Measurements from ENCODE around the gene PTPRN2.

DNA sequence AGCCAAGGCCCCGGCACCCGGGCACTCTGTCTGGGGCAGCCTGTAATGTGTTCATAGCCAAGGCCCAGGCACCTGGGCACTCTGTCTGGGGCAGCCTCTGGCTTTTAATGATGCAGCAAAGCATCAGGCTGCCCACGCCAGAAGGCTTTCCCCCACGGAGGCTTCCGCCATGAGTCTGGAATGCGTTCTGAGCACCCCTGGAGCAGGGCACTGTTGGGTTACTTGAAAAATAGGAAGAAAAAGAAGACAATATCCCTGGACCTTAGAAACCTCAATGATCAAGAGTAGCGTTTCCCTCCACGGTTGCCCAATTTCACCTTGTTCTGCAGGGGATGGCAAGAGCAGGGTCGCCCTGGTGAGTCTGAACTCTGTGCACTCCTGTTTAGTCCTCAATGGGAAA lies 565.0 kb downstream of the PTPRN2 start:
- no peak for TF ChIP-seq FOXM1 (IDR thresholded peaks at IDR 0.05; ENCODE audit: borderline replicate concordance)
- no peak for TF ChIP-seq BHLHE40 (IDR thresholded peaks at IDR 0.05; ENCODE audit: borderline replicate concordance)
- TF ChIP-seq HDGF (IDR thresholded peaks at IDR 0.05; ENCODE audit: borderline replicate concordance) = no peak
- no peak for TF ChIP-seq ELF4 (IDR thresholded peaks at IDR 0.05)
- no peak for TF ChIP-seq SP1 (IDR thresholded peaks at IDR 0.05)
- no peak for TF ChIP-seq LEF1 (IDR thresholded peaks at IDR 0.05; ENCODE audit: borderline replicate concordance)
- no peak for TF ChIP-seq FOXA1 (IDR thresholded peaks at IDR 0.05)
- no peak for TF ChIP-seq ARNT (IDR thresholded peaks at IDR 0.05)
- no peak for TF ChIP-seq CTBP1 (IDR thresholded peaks at IDR 0.05; ENCODE audit: borderline replicate concordance)
- TF ChIP-seq ZNF384 (IDR thresholded peaks at IDR 0.05) = no peak
- TF ChIP-seq TARDBP (IDR thresholded peaks at IDR 0.05) = no peak
- TF ChIP-seq FOXK2 (IDR thresholded peaks at IDR 0.05) = no peak
